Adrenal gland (tissue), 5 donors: Measurements from ENCODE around the gene MPP2.

Experiments
- POLR2A ChIP-seq, 2 donors: fragments of 450-650 bp; IDR thresholded peaks; one replicate each; pipeline ENCODE4 v1.6.1; 2017; ENCODE audit warnings: antibody characterized with exemption in 2 of 2, mild to moderate bottlenecking in 2 of 2, moderate library complexity in 1 of 2
- TF ChIP-seq, protein P1 (sequence below), 6 experiments: fragments of 450-650 bp in 4 of 6; fragments of 200-600 bp in 2 of 6; sonication (generic) in 1 of 6; IDR thresholded peaks; 1 replicate in 5 of 6; 2 replicates in 1 of 6; pipeline versions ENCODE4 v1.5.1 to v1.8.0; 2016 to 2021; ENCODE audit warnings: antibody characterized with exemption in 6 of 6, mild to moderate bottlenecking in 2 of 6, moderate library complexity in 1 of 6
- donor health status: DM: no; HTN: no; CAD: no.

DNA sequence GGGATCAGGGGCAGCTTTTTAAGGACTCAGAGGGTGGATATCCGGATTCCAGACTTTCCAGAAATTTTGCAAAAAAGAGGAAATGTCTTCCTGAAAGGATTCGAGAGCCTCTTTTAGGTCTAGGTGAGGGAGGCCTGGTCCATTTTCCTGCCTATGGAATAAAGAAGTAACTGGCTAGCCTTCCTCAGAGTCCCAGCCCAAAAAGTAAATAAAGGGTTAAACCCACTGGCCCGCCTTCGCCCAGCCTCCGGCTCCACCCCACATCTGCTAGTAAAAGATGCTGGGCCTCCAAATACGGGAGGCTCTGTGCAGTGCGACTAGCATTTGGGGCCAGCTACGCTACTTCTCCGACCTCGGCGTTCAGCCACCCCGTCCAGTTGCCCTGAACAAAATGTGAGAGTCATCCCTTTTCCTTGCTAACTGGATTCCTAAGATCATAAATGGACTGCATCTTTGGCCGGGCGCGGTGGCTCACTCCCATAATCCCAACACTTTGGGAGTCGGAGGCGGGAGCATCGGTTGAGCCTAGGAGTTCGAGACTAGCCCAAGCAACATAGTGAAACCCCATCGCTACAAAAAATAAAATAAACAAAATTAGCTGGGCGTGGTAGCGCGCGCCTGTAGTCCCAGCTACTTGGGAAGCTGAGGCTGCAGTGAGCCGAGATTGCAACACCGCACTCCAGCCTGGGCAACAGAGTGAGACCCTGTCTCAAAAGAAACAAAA, 824 bp upstream of the MPP2 start:
- TF ChIP-seq, protein P1, sequence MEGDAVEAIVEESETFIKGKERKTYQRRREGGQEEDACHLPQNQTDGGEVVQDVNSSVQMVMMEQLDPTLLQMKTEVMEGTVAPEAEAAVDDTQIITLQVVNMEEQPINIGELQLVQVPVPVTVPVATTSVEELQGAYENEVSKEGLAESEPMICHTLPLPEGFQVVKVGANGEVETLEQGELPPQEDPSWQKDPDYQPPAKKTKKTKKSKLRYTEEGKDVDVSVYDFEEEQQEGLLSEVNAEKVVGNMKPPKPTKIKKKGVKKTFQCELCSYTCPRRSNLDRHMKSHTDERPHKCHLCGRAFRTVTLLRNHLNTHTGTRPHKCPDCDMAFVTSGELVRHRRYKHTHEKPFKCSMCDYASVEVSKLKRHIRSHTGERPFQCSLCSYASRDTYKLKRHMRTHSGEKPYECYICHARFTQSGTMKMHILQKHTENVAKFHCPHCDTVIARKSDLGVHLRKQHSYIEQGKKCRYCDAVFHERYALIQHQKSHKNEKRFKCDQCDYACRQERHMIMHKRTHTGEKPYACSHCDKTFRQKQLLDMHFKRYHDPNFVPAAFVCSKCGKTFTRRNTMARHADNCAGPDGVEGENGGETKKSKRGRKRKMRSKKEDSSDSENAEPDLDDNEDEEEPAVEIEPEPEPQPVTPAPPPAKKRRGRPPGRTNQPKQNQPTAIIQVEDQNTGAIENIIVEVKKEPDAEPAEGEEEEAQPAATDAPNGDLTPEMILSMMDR (IDR thresholded peaks at IDR 0.05) = no peak
- TF ChIP-seq POLR2A (IDR thresholded peaks at IDR 0.05) = no peak
